Endothelial cell of umbilical vein (primary cell): ENCODE data around the gene RBMS3. TPM values are rescaled to one million over a fixed set of nuclear protein-coding genes. Genes with fewer than 3 reads are reported as not detected.

Experiments used
- BruUV-seq: library from RNA; stranded (reverse); fragments of 400-500 nt; replicated peaks from 2 replicates; lab custom pipeline; 2021; lab: Mats Ljungman, UMichigan
- CTCF ChIA-PET: fragments of 300-600, 350-600 bp; sonication (Branson Sonifier 250); formaldehyde crosslinking; loops from one replicate; lab custom pipeline; 2021; ENCODE audit warnings: antibody characterized with exemption, inconsistent platforms; lab: Charles Lee
- POLR2A ChIA-PET: fragments of 300-600, 350-600 bp; sonication (Branson Sonifier 250); formaldehyde crosslinking; loops from one replicate; lab custom pipeline; 2021; ENCODE audit warnings: antibody characterized with exemption, inconsistent platforms; lab: Charles Lee
- DNase-seq: peaks from one replicate; pipeline ENCODE4 v3.0.0-alpha.2; 2011; ENCODE audit warnings: low read depth, low spot score
- FAIRE-seq: peaks from 2 replicates; lab custom pipeline; 2011; peaks lifted over from hg19 to GRCh38; lab: Jason Lieb, UNC
- H2AFZ ChIP-seq: 2 replicates; pipeline ENCODE4 v1.6.0; 2012; ENCODE audit warnings: low read depth, low read length, control low read depth, inconsistent platforms
- H3K27ac ChIP-seq: 2 replicates; pipeline ENCODE4 v1.5.1; 2011; ENCODE audit warnings: low read depth, mild to moderate bottlenecking, control low read depth, low read length, moderate library complexity; ENCODE audit not compliant: insufficient read depth
- H3K27me3 ChIP-seq, 2 experiments: 2 replicates each; pipeline versions ENCODE4 v1.6.0 to v1.6.1; 2011; ENCODE audit warnings: low read length in 2 of 2, mixed read lengths in 1 of 2; ENCODE audit not compliant: control insufficient read depth in 2 of 2, insufficient read depth in 2 of 2
- H3K36me3 ChIP-seq, 2 experiments: 2 replicates in 1 of 2; 3 replicates in 1 of 2; pipeline ENCODE4 v1.5.1; 2011; ENCODE audit warnings: low read length in 2 of 2, mild to moderate bottlenecking in 1 of 2, moderate library complexity in 1 of 2; ENCODE audit not compliant: control insufficient read depth in 2 of 2, insufficient read depth in 2 of 2; ENCODE audit errors: extremely low read depth in 1 of 2
- H3K4me1 ChIP-seq: 3 replicates; pipeline ENCODE4 v1.5.1; 2011; ENCODE audit warnings: mild to moderate bottlenecking, low read length; ENCODE audit not compliant: control insufficient read depth, insufficient read depth; ENCODE audit errors: extremely low read depth
- H3K4me2 ChIP-seq: 2 replicates; pipeline ENCODE4 v1.6.1; 2011; ENCODE audit warnings: low read length, control low read depth, mixed read lengths; ENCODE audit not compliant: insufficient read depth
- H3K4me3 ChIP-seq, 3 experiments: fragments of 200-600 bp in 1 of 3; sonication (generic), shearing (Covaris generic) in 1 of 3; replicated peaks in 1 of 3; 2 replicates each; pipeline ENCODE4 v1.5.1; 2011 to 2016; ENCODE audit warnings: control low read depth in 3 of 3, low read length in 3 of 3, mild to moderate bottlenecking in 2 of 3, inconsistent platforms in 1 of 3, low read depth in 1 of 3, moderate library complexity in 1 of 3; ENCODE audit not compliant: insufficient read depth in 1 of 3
- H3K79me2 ChIP-seq: 2 replicates; pipeline ENCODE4 v1.6.0; 2012; ENCODE audit warnings: low read length, inconsistent platforms; ENCODE audit not compliant: control insufficient read depth, insufficient read depth
- H3K9ac ChIP-seq: replicated peaks from 2 replicates; pipeline ENCODE3; 2011; ENCODE audit warnings: low read length, control low read depth; ENCODE audit not compliant: insufficient read depth; ENCODE audit errors: extremely low read depth
- H3K9me1 ChIP-seq: replicated peaks from 3 replicates; pipeline ENCODE4 v1.6.0; 2011; ENCODE audit warnings: mild to moderate bottlenecking, low read length; ENCODE audit not compliant: control insufficient read depth, insufficient read depth; ENCODE audit errors: extremely low read depth
- H3K9me3 ChIP-seq: replicated peaks from 2 replicates; pipeline ENCODE4 v1.5.1; 2012; ENCODE audit warnings: low read length, inconsistent platforms; ENCODE audit not compliant: control insufficient read depth, insufficient read depth
- H4K20me1 ChIP-seq: replicated peaks from 2 replicates; pipeline ENCODE3; 2011; ENCODE audit warnings: mild to moderate bottlenecking, low read length; ENCODE audit not compliant: control insufficient read depth, insufficient read depth; ENCODE audit errors: extremely low read depth
- EZH2 ChIP-seq: IDR thresholded peaks from 2 replicates; pipeline ENCODE4 v1.6.1; 2012; ENCODE audit warnings: borderline replicate concordance, low read depth, mild to moderate bottlenecking, moderate library complexity, low read length, inconsistent platforms; ENCODE audit not compliant: severe bottlenecking
- FOS ChIP-seq: IDR thresholded peaks from 2 replicates; pipeline ENCODE4 v1.6.1; 2011; ENCODE audit warnings: mild to moderate bottlenecking, low read length, moderate library complexity, borderline replicate concordance; ENCODE audit not compliant: insufficient read depth
- GATA2 ChIP-seq: IDR thresholded peaks from 2 replicates; pipeline ENCODE4 v1.7.0; 2011; ENCODE audit warnings: low read depth, mild to moderate bottlenecking, moderate library complexity, mixed read lengths, low read length; ENCODE audit not compliant: insufficient read length, insufficient read depth
- JUN ChIP-seq: IDR thresholded peaks from 2 replicates; pipeline ENCODE4 v1.6.1; 2011; ENCODE audit warnings: borderline replicate concordance, low read depth; ENCODE audit not compliant: insufficient read length, insufficient read depth
- MYC ChIP-seq: IDR thresholded peaks from one replicate; pipeline ENCODE4 v1.6.1; 2011; ENCODE audit warnings: mild to moderate bottlenecking, low read depth, low read length
- POLR2A ChIP-seq: IDR thresholded peaks from 2 replicates; pipeline ENCODE4 v1.6.1; 2012; ENCODE audit warnings: low read depth, mild to moderate bottlenecking, control low read depth, low read length
- POLR2AphosphoS5 ChIP-seq: IDR thresholded peaks from 2 replicates; pipeline ENCODE4 v1.6.1; 2012; ENCODE audit warnings: low read depth, mild to moderate bottlenecking, control low read depth, low read length, moderate library complexity; ENCODE audit not compliant: insufficient read depth
- dilution Hi-C: fragments of 300-500 bp; cut with MboI; formaldehyde crosslinking; loops from one replicate; pipeline ENCODE4 v1.15.0; 2019; ENCODE audit warnings: low sequenced_read_pairs; ENCODE audit not compliant: extremely low pct_ligation_motif_present
- intact Hi-C: fragments of 100-400 bp; cut with micrococcal nuclease; formaldehyde crosslinking; loops from one replicate; pipeline ENCODE4 v1.10.0; 2022
- polyA plus RNA-seq, 4 experiments: library from polyadenylated mRNA; depleted of rRNA in 3 of 4; stranded (reverse) in 3 of 4; unstranded in 1 of 4; fragments of >200 nt; gene quantifications; 2 replicates each; pipeline versions ENCODE4 v1.2.1 to v1.2.3, GENCODE V29; 2011 to 2012; ENCODE audit warnings: missing spikeins in 1 of 4
- total RNA-seq: library from RNA; stranded (reverse); gene quantifications from 2 replicates; pipeline ENCODE4 v1.2.3, GENCODE V29; 2021
- TF ChIP-seq, protein P1 (sequence below): IDR thresholded peaks from 2 replicates; pipeline ENCODE4 v1.6.1; 2011; ENCODE audit not compliant: insufficient read depth, insufficient read length
- TF ChIP-seq, protein P2 (sequence below), 2 donors: IDR thresholded peaks; 1 replicate in 1 of 2; 2 replicates in 1 of 2; pipeline ENCODE4 v1.5.1; 2011; ENCODE audit warnings: low read length in 2 of 2, mild to moderate bottlenecking in 2 of 2, moderate library complexity in 2 of 2, control low read depth in 1 of 2, inconsistent platforms in 1 of 2, low read depth in 1 of 2; ENCODE audit not compliant: insufficient read depth in 1 of 2; ENCODE audit errors: extremely low read depth in 1 of 2

Gene RBMS3
- total and polyA plus RNA-seq, 2 donors (not counting 3 experiments of a cell fraction or from before 2014, with no cell fraction given): 13.6 to 42.3 TPM

DNA sequence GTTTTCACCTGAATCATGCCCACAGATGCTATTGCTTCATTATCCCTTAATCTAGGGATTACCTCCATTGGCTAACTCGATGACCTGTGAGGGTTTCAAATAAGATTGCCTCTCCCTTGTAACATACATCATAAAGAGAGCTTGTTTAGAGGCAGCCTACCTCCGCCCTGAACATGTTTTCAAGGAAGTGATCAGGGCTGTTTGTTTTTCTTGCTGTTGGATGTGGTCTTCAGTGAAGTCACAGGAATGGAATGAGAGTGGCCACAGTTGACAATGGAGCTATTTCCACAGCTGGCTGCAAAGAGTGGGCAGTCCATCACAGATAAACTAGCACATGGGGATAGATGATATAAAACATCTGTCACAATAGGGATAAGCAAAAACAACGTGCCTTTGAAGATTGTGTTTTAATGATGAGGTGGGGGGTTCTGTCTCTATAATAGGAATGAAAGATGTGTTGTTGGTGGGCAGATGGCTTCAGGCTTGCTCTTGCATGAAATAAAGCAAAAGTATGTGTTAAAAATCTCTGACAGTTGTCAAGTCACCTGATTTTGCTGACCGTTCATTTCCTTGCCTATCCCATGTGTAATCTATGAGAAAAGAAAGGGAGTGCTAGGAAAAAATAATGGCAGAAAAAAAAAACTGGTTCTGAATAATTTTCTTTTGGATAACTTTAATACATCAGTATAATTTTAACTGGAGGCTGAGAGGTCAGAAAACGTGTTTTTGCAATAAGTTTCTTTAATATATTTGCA is 642.3 kb downstream of the RBMS3 start:
- FAIRE-seq (peak; percentile 69), DNase-seq (peak; percentile 85)
- POLR2A ChIA-PET: no interaction called here
- intact Hi-C loops: loop anchor here (1.0 kb wide), 1 partner anchor 229 kb away; no protein-coding TSS in a partner anchor
- peak overlapping the region; percentile 34 for H3K27ac ChIP-seq
- TF ChIP-seq POLR2AphosphoS5: peak; percentile 61
- no peak for TF ChIP-seq MYC
- no peak for TF ChIP-seq EZH2
- TF ChIP-seq, protein P1, sequence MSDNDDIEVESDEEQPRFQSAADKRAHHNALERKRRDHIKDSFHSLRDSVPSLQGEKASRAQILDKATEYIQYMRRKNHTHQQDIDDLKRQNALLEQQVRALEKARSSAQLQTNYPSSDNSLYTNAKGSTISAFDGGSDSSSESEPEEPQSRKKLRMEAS: no peak
- TF ChIP-seq POLR2A: no peak
- peak; percentile 72 for TF ChIP-seq JUN
- peak; percentile 42 for TF ChIP-seq GATA2
- TF ChIP-seq, protein P2, sequence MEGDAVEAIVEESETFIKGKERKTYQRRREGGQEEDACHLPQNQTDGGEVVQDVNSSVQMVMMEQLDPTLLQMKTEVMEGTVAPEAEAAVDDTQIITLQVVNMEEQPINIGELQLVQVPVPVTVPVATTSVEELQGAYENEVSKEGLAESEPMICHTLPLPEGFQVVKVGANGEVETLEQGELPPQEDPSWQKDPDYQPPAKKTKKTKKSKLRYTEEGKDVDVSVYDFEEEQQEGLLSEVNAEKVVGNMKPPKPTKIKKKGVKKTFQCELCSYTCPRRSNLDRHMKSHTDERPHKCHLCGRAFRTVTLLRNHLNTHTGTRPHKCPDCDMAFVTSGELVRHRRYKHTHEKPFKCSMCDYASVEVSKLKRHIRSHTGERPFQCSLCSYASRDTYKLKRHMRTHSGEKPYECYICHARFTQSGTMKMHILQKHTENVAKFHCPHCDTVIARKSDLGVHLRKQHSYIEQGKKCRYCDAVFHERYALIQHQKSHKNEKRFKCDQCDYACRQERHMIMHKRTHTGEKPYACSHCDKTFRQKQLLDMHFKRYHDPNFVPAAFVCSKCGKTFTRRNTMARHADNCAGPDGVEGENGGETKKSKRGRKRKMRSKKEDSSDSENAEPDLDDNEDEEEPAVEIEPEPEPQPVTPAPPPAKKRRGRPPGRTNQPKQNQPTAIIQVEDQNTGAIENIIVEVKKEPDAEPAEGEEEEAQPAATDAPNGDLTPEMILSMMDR (IDR thresholded peaks at IDR 0.05; ENCODE audit: extremely low read depth in 1 of 2, insufficient read depth in 1 of 2, low read depth in 1 of 2, low read length in 2 of 2): no peak
- TF ChIP-seq FOS: peak; percentile 66
- H4K20me1 ChIP-seq: no peaks in the 10 kb centered on the region
- BruUV-seq: no TSS peak
- no peaks in the 10 kb centered on the region for H3K79me2 ChIP-seq
- no peaks in the 10 kb centered on the region for H3K36me3 ChIP-seq
- H3K9ac ChIP-seq: no peak overlapping the region
- peak overlapping the region; percentile 16 for H3K4me2 ChIP-seq
- H3K9me1 ChIP-seq: no peaks in the 10 kb centered on the region
- peak overlapping the region; percentile 14 for H2AFZ ChIP-seq
- H3K4me1 ChIP-seq: peaks cover 15% of the 10 kb centered on the region
- no peaks in the 10 kb centered on the region for H3K27me3 ChIP-seq
- CTCF ChIA-PET: interaction anchor here (0.7 to 1.0 kb wide), 3 partner anchors 15 to 89 kb away, joined by 3 to 4 read pairs (median 3); no protein-coding TSS in a partner anchor
- no peaks in the 10 kb centered on the region for H3K9me3 ChIP-seq
- no peak overlapping the region for H3K4me3 ChIP-seq
- dilution Hi-C loops: no loop called here
